OCI-LY7 (cell line): ENCODE measurements around the gene DTNB. TPM values are rescaled to one million over a fixed set of nuclear protein-coding genes. Genes with fewer than 3 reads are reported as not detected.

Source experiments
- BruUV-seq: library from RNA; stranded (reverse); fragments of 400-500 nt; replicated peaks from 2 replicates; lab custom pipeline; 2021; lab: Mats Ljungman, UMichigan
- CTCF ChIA-PET: fragments of 300-600 bp; sonication (Branson Sonifier 250); formaldehyde crosslinking; loops from one replicate; lab custom pipeline; 2022; ENCODE audit warnings: antibody characterized with exemption; ENCODE audit not compliant: unreplicated experiment; lab: Charles Lee
- POLR2A ChIA-PET: fragments of 300-600 bp; sonication (Branson Sonifier 250); formaldehyde crosslinking; loops from one replicate; lab custom pipeline; 2022; ENCODE audit warnings: antibody characterized with exemption; lab: Charles Lee
- DNase-seq: peaks from one replicate; pipeline ENCODE4 v3.0.0-alpha.2; 2015; ENCODE audit warnings: low spot score
- H2AFZ ChIP-seq: fragments of 200-600 bp; sonication (generic), shearing (Covaris generic); 2 replicates; pipeline ENCODE4 v1.6.1; 2014; ENCODE audit warnings: mild to moderate bottlenecking, antibody characterized with exemption, low read length, moderate library complexity
- H3K27ac ChIP-seq: fragments of 200-600 bp; sonication (generic); 2 replicates; pipeline ENCODE4 v1.5.1; 2014; ENCODE audit warnings: mixed run types, low read depth, mild to moderate bottlenecking, moderate library complexity, low read length, inconsistent platforms; ENCODE audit not compliant: poor library complexity, severe bottlenecking
- H3K36me3 ChIP-seq: fragments of 200-600 bp; sonication (generic); 2 replicates; pipeline ENCODE4 v1.6.1; 2014; ENCODE audit warnings: mild to moderate bottlenecking, antibody characterized with exemption, low read length, moderate library complexity, mixed read lengths; ENCODE audit not compliant: insufficient read depth
- H3K4me1 ChIP-seq: fragments of 200-600 bp; sonication (generic); 2 replicates; pipeline ENCODE4 v1.5.1; 2014; ENCODE audit warnings: mild to moderate bottlenecking, low read length; ENCODE audit not compliant: insufficient read depth, poor library complexity, severe bottlenecking
- H3K4me2 ChIP-seq: fragments of 200-600 bp; sonication (generic); 2 replicates; pipeline ENCODE4 v1.6.1; 2014; ENCODE audit warnings: mild to moderate bottlenecking, low read length
- H3K4me3 ChIP-seq: fragments of 200-600 bp; sonication (generic); 2 replicates; pipeline ENCODE4 v1.5.1; 2014; ENCODE audit warnings: mild to moderate bottlenecking, low read depth, low read length; ENCODE audit not compliant: poor library complexity, severe bottlenecking
- H3K79me2 ChIP-seq: fragments of 200-600 bp; sonication (generic); 2 replicates; pipeline ENCODE4 v1.6.1; 2016; ENCODE audit warnings: low read depth, mild to moderate bottlenecking, low read length, moderate library complexity, mixed read lengths; ENCODE audit not compliant: insufficient read depth
- H3K9me2 ChIP-seq: fragments of 200-600 bp; sonication (generic); 2 replicates; pipeline ENCODE4 v1.6.1; 2016; ENCODE audit warnings: mild to moderate bottlenecking, low read length, mixed read lengths; ENCODE audit not compliant: insufficient read depth
- H3K9me3 ChIP-seq: fragments of 200-600 bp; sonication (generic); 2 replicates; pipeline ENCODE4 v1.6.1; 2014; ENCODE audit warnings: mild to moderate bottlenecking, mixed run types, low read length, mixed read lengths
- H4K20me1 ChIP-seq: fragments of 200-600 bp; sonication (generic); 2 replicates; pipeline ENCODE4 v1.6.1; 2014; ENCODE audit warnings: mild to moderate bottlenecking, antibody characterized with exemption, low read length, moderate library complexity, mixed read lengths; ENCODE audit not compliant: insufficient read depth
- EZH2phosphoT487 ChIP-seq: fragments of 200-600 bp; sonication (generic); IDR thresholded peaks from 2 replicates; pipeline ENCODE4 v1.6.1; 2018; ENCODE audit warnings: low read depth, borderline replicate concordance, mild to moderate bottlenecking, mixed run types, antibody characterized with exemption, low read length, moderate library complexity, mixed read lengths
- intact Hi-C: fragments of 100-400 bp; cut with micrococcal nuclease; formaldehyde crosslinking; loops from one replicate; pipeline ENCODE4 v1.10.0; 2022; ENCODE audit not compliant: unreplicated experiment
- total RNA-seq, 2 experiments: library from RNA; depleted of rRNA in 1 of 2; stranded (reverse); fragments of >200 nt in 1 of 2; shearing (Covaris generic) in 1 of 2; gene quantifications; 2 replicates each; pipeline ENCODE4 v1.2.3, GENCODE V29; 2014 to 2022
- TF ChIP-seq, protein P1 (sequence below): fragments of 200-600 bp; sonication (generic); conservative IDR thresholded peaks from 2 replicates; pipeline ENCODE4 v1.5.1; 2014; ENCODE audit warnings: mild to moderate bottlenecking, antibody characterized with exemption, low read length, moderate library complexity, mixed read lengths

DTNB gene
- total RNA-seq, 2 experiments from 2014 or later = 16.1 to 28.3 TPM

DNA sequence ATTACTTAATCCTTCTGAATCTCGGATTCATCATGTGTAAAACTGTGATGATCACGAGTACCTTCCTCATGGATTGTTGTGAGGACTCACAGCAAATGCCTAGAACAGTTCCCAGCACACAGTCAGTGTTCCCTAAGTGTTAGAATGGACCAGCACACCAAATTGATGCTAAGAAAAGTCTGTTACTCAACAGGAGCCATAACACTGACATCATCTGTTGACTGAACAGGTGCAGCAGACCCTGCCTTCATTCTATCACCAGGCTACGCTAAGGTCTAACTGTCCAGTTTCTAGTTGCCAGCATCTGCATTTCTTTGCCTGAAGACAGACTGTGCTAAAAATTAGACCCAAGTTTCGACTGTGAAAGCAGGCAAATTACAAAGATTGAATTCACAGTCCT lies 18.6 kb downstream of the DTNB start:
- H3K27ac ChIP-seq = no peak overlapping the region
- no peak for DNase-seq
- H3K9me2 ChIP-seq = no peaks in the 10 kb centered on the region
- H3K4me1 ChIP-seq = no peaks in the 10 kb centered on the region
- ChIA-PET CTCF (no interaction called here), POLR2A (no interaction called here)
- no peak overlapping the region for H2AFZ ChIP-seq
- H3K4me2 ChIP-seq = no peak overlapping the region
- H4K20me1 ChIP-seq = no peaks in the 10 kb centered on the region; the same call in 1 of the 2 replicates
- BruUV-seq = no TSS peak
- H3K79me2 ChIP-seq = no peaks in the 10 kb centered on the region
- TF ChIP-seq, protein P1, sequence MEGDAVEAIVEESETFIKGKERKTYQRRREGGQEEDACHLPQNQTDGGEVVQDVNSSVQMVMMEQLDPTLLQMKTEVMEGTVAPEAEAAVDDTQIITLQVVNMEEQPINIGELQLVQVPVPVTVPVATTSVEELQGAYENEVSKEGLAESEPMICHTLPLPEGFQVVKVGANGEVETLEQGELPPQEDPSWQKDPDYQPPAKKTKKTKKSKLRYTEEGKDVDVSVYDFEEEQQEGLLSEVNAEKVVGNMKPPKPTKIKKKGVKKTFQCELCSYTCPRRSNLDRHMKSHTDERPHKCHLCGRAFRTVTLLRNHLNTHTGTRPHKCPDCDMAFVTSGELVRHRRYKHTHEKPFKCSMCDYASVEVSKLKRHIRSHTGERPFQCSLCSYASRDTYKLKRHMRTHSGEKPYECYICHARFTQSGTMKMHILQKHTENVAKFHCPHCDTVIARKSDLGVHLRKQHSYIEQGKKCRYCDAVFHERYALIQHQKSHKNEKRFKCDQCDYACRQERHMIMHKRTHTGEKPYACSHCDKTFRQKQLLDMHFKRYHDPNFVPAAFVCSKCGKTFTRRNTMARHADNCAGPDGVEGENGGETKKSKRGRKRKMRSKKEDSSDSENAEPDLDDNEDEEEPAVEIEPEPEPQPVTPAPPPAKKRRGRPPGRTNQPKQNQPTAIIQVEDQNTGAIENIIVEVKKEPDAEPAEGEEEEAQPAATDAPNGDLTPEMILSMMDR = no peak
- TF ChIP-seq EZH2phosphoT487 = no peak
- no peaks in the 10 kb centered on the region for H3K9me3 ChIP-seq
- H3K36me3 ChIP-seq = no peaks in the 10 kb centered on the region
- no peak overlapping the region for H3K4me3 ChIP-seq
- intact Hi-C loops = no loop called here

DNA sequence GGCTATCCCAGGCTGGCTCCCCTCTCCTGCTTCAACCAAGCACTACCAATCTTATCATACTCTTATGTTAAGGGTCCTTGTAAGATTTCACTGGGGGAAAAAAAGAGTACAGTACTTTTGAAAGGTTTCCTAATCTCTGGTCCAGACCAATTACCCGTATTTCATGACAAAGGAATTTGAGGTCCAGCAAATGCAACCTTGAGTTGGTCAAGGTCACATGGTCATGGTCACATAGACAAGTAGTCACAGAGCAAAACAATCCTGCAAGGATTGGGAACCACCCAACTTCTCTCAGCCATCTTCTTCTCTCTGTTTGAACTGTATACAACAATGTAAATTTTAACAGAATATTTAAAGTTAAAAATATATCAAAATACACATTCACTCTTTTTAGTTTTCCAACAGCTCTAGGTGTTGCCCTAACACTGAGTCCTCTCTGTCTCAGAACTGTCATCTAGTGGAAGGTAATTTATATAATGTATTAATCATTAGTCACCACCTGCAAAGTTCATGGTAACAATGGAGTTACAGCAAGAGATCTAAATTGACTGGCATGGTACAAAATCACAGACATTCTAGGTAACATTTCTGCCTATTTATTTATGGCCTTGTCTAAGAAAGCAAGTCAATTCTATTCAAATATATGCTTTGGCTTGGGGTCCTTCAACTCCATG lies 21.5 kb downstream of the DTNB start:
- BruUV-seq = no TSS peak
- ChIA-PET POLR2A (interaction anchor here (0.6 kb wide), 2 partner anchors 45 to 444 kb away, joined by 3 to 4 read pairs; no protein-coding TSS in a partner anchor), CTCF (no interaction called here)
- H3K4me2 ChIP-seq = no peak overlapping the region
- TF ChIP-seq, protein P1 = no peak
- no peak for TF ChIP-seq EZH2phosphoT487
- no peak overlapping the region for H2AFZ ChIP-seq
- H3K4me1 ChIP-seq = no peaks in the 10 kb centered on the region
- no peaks in the 10 kb centered on the region for H3K9me2 ChIP-seq
- no peaks in the 10 kb centered on the region for H3K9me3 ChIP-seq
- no peaks in the 10 kb centered on the region for H3K36me3 ChIP-seq
- H3K27ac ChIP-seq = no peak overlapping the region
- no peak for DNase-seq
- intact Hi-C loops = no loop called here
- no peaks in the 10 kb centered on the region for H3K79me2 ChIP-seq
- H4K20me1 ChIP-seq = no peaks in the 10 kb centered on the region
- no peak overlapping the region for H3K4me3 ChIP-seq

DNA sequence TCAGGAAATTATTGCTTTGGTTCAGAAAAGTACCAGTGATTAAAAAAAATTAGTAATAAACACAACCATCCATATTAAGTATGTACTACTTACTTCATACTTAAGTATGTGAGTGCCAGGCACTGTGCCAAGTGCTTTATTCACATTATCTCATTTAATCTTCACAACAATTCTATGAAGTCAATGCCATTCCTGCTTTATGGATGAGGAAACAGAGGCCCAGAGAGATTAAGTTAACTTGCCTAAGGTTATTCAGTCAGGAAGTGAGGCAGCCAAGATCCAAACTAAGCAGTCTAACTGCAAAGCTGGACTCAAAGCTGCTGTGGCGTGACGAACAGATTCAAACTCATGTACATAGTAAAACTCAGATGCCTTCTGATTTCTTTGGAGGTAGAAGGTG lies 22.3 kb downstream of the DTNB start:
- Histone ChIP-seq H3K79me2 (no peaks in the 10 kb centered on the region), H3K9me2 (no peaks in the 10 kb centered on the region), H3K27ac (no peak overlapping the region), H3K36me3 (no peaks in the 10 kb centered on the region), H3K4me3 (no peak overlapping the region), H3K4me2 (no peak overlapping the region), H3K9me3 (no peaks in the 10 kb centered on the region), H3K4me1 (no peaks in the 10 kb centered on the region), H2AFZ (no peak overlapping the region), H4K20me1 (no peaks in the 10 kb centered on the region)
- no peak for DNase-seq
- BruUV-seq = no TSS peak
- TF ChIP-seq, protein P1 = no peak
- no peak for TF ChIP-seq EZH2phosphoT487
- ChIA-PET CTCF (no interaction called here), POLR2A (no interaction called here)
- intact Hi-C loops = no loop called here
